HG02763 (cell line): ENCODE results near the gene CHAD.
"Not testable (repeated sequence)": the region's sequence is repeated elsewhere in the genome, so short reads cannot be mapped to it uniquely, and the experiment has no call there.

ENCODE experiments used
- ATAC-seq: cut with Tn5 transposase; IDR thresholded peaks from one replicate; pipeline ENCODE4 v1.9.1; 2021; ENCODE audit warnings: mild to moderate bottlenecking, moderate library complexity; ENCODE audit not compliant: unreplicated experiment

Gene CHAD

GRCh38 chr17:50432125-50432762 lies 36.4 kb downstream of the CHAD start:
- no peak for ATAC-seq

DNA sequence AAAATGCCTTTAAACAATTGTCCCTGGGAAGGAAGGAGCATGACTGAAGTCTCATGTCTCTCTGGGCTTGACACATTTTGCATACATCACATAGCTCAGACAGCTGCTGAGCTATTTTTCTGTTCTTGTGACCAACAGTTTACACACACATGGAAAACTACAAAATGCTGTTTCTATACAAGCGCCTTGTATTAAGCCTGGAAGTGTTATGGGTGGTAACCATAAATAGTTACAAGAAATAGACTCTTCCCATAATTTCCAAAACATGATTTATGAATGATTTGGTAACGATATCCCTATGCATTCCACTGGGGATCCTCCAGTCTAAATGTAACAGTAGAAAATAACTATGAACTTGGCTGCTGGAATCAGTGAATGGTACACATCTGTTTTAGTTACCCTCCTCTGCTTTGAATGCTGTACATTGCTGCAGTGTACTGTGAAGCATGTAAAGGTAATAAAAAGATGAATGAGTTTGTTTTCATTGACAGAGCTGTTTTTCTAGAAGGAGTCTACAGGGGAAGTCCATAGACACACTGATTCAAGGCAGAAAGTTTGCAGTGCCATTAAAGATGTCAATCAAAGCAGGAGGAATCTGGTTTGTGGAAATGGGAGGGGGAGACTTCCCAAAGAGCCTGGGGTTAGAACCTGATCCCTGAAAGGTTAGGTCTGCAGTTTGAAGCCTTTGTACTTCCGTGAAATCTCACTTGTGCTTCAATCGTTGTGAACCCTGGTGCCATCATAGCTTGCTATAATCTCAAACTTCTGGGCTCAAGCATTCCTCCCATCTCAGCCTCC lies 37.7 kb downstream of the CHAD start:
- no peak for ATAC-seq

DNA sequence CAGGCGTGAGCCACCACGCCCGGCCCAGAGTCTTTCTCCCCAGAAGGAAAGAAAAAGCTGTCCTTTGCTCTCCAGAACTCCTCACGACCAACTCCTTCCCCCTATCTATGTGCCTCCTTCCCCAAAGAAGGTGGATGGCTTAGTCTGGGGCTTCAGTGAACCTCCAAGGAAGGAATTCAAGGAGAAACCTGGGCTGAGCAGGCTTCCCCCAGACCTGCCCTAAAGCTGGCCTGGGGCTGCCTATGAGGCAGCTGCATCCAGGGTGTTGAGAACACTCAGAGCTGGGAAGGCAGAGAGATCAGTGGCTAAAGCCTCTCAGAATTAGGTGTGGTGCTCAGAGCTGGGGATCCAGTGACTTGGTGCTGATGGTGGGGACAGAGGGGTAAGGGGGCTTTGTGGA lies 38.9 kb downstream of the CHAD start:
- no peak for ATAC-seq

- ATAC-seq, result no peak
These were observed 39.8 kb downstream of the CHAD start for GRCh38 chr17:50428831-50429424.

DNA sequence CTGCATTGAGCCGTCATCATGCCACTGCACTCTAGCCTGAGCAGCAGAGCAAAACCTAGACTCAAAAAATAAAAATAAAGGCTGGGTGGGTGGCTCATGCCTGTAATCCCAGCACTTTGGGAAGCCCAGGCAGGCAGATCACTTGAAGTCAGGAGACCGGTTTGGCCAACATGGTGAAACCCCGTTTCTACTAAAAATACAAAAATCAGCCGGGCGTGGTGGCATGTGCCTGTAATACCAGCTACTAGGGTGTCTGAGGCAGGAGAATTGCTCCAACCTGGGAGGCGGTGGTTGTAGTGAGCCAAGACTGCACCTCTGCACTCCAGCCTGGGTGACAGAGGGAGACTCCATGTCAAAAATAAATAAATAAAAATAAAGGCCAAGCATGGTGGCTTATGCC lies 40.6 kb downstream of the CHAD start:
- not testable (repeated sequence) for ATAC-seq

- no peak for ATAC-seq
These were observed 41.6 kb downstream of the CHAD start for GRCh38 chr17:50426814-50427787.

DNA sequence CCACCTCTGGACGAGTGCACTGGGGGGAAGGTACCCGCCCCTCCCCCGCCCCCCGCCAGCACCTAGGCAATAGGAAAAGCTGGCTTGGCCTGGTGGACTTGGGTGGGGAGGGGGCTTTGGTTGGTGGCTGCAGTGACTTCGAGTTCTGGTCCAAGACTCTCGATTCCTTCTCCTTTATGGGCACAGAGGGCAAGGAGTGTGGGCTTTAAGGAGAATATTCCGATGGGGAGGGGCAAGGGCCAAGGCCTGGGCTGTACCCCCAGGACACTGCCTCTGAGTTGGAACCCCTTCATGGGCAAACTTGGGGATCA lies 42.3 kb downstream of the CHAD start:
- ATAC-seq, result no peak

DNA sequence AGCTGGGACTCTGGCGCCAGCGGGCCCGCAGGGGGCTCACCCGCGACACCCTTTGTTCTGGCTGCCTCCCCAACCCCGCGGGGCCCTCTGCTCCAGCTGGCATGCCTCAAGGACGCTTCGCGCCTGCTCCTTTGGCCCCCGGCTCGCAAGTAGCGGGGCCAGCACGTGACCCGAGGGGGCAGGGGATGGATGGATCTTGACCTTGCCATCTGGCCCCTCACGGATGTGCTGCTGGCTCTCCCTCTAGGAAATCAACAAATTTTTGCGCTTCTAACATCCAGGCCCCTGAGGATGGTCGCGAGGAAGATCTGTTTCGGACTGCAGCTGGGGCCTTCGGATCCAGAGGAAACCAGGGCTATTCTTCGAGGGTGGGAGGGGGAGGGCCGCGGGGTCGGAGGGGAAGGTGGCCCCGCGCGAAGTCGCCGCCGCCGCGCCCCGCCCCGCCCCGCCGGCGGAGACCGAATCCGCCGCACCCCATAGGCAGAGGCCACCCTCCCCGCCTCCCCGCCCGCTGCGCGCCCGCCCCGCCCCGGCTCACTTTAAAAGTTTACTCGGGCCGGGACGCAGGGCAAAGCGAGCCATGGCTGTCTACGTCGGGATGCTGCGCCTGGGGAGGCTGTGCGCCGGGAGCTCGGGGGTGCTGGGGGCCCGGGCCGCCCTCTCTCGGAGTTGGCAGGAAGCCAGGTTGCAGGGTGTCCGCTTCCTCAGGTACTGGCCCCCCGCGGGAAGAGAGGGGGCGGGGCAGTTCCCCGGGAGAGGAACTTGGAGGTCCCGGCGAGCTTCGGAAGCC lies 42.8 kb downstream of the CHAD start, which contains the start of gene ACSF2:
Gene ACSF2, plus strand, starts transcription at position 537 of the 790 bp plus-strand sequence. Its CDS starts 44 bp downstream, at position 581.
- peak; percentile 52 for ATAC-seq

- ATAC-seq, result no peak
These were observed 43.5 kb downstream of the CHAD start for GRCh38 chr17:50424996-50425681.

- no peak for ATAC-seq
These were observed 44.3 kb downstream of the CHAD start for GRCh38 chr17:50424246-50424995.

DNA sequence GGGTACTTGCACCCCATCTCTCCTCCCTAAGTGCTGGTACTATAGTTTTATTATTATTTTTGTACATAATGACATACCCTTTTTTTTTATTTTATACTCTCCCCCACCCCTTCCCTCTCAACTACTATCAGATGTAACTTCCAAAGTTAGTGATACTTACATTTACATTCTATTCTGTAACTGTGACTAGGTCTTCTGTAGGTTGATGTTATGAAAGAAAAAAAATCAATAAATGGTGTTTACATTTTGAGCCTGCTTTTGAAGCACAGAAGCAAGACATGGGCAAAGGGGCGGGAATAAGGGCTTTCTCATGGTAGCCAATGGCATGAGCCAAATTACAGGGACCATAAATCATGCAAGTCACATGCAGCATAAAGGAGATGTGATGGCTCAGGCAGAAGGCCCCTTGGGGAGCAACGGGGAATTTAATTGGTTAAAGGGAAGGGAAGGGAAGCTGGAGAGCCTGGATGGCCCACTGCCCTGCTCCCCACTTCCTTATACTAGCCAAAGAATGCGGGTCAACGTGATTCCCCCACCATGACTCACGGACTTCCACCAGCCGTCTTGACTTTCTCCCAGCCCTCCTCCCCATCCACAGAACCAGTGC lies 45.0 kb downstream of the CHAD start:
- ATAC-seq, result no peak

- no peak for ATAC-seq
These were observed 45.9 kb downstream of the CHAD start for GRCh38 chr17:50422738-50423137.

GRCh38 chr17:50421308-50422051 lies 47.2 kb downstream of the CHAD start:
- no peak for ATAC-seq

DNA sequence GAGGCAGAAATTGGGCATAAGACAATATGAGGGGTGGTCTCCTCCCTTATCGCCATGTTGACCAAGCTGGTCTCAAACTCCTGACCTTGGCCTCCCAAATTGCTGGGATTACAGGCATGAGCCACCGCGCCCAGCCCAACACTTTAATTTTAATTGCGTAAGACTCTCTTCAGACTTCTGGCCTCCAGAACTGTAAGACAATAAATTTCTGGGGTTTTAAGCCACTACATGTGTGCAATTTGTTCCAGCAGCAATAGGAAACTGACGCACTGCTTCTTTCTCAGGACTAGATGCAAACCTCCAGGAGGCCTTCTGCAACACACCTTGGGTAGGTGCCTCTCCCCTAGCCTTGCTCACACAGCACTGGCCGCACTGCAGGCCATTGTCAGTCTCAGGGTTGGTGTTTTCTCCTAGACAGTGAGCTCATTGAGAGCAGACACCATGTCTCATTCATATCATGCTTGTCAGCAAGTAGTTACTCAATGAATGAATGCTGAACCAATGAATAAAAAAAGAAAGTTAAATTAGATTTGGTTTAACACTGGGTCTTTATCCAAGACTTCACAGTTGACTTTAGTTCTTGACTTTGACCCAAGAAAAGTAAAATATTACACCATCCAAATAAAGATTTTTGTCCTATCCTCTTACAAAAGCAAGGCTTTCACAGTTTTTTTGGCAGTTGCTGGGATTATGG lies 48.1 kb downstream of the CHAD start:
- ATAC-seq, result no peak

GRCh38 chr17:50419577-50419976 lies 49.1 kb downstream of the CHAD start:
- ATAC-seq, result not testable (repeated sequence)

DNA sequence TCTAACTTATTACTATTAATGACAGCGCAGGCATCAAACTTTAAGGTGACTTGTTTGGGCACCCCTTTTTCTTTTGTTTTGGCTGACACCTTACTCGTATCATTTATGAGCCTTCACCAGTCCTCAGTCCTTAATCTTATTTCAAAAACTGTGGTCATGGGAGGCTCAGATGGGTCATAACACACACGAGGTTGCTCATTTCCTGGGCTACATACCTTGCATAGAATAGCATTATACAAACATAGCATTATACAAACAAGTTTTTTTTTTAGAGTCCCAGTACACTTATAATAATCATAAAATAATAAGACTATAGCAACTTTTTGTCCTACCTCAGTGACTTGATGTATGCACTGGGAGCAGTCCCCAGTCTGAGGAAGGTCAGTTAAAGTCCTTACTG lies 53.9 kb downstream of the CHAD start:
- no peak for ATAC-seq
